DMS79 treated with DMSO at 0.1 percent for 48 hours (cell line): Measurements from ENCODE around the gene ADAMTS14.
A peak's percentile ranks its signal among the peaks of the same experiment; 100 is the strongest.
"Not testable (repeated sequence)": the region's sequence is repeated elsewhere in the genome, so short reads cannot be mapped to it uniquely, and the experiment has no call there.

Experiments
- DNase-seq: peaks from one replicate; lab custom pipeline; 2025; lab: John Stamatoyannopoulos, UW

ADAMTS14 gene

DNA sequence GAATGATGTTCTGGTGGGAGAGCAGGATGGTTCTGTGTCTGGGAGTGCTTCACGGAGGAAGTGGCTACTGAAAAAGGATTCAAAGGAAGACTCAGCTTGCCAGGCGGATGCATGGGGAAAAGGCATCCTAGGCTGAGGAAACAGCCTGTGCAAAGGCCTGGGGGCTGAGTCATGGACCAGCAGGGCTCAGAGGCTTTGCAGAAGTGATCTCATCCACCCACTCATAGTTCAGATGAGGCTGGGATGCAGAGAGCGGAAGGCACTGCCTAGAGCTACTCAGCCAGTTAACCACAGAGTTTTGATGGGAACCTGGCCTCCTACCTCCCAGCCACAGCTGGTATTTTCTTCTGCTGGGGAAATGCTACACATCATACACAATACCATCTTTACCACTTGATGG is 15.8 kb upstream of the ADAMTS14 start:
- no peak for DNase-seq

DNA sequence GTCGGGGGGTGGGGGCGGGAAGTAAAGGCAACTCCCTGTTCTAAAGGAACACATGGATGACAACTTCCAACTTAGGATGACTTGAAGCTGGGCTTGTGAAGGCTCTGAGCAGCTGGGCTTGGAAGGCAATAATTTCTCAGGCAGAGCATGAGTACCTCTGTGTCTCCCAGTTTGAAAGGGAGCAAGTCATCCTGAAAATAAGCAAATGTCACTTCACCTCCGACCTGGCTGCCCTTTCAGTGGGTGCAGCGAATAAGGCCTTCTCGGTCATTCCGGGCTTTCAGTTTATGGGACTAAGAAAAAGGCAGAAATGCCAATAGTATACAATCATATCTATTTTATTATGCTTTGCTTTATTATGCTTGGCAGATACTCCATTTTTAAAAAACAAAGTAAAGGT is 15.3 kb upstream of the ADAMTS14 start:
- DNase-seq = no peak

DNA sequence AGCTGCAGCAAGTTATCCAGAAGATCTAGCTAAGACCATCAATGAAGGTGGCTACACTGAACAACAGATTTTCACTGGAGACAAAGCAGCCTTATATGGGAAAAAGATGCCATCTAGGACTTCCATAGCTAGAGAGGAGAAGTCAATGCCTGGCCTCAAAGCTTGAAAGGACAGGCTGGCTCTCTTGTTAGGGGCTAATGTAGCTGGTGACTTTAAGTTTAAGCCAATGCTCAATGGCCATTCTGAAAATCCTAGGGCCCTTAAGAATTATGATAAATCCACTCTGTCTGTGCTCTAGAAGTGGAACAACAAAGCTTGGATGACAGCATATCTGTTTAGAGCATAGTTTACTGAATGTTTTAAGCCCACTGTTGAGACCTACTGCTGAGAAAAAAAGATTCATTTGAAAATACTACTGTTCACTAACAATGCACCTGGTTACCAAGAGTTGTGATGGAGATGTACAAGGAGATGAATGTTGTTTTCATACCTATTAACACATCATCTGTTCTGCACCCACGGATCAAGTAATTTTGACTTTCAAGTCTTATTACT is 13.6 kb upstream of the ADAMTS14 start:
- DNase-seq = no peak

DNA sequence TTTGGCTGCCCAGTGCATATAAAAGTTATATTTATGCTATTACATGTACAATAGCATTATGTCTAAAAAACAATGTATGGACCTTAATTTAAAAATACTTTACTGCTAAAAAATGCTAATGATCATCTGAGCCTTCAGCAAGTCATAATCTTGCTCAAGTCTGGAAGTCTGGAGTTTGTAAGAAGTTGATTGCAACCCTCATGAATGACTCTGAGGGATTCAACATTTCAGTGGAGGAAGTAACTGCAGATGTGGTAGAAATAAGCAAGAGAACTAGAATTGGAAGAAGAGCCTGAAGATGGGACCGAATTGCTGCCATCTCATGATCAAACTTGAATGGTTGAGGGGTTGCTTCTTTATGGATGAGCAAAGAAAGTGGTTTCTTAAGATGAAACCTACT is 13.0 kb upstream of the ADAMTS14 start:
- no peak for DNase-seq

DNA sequence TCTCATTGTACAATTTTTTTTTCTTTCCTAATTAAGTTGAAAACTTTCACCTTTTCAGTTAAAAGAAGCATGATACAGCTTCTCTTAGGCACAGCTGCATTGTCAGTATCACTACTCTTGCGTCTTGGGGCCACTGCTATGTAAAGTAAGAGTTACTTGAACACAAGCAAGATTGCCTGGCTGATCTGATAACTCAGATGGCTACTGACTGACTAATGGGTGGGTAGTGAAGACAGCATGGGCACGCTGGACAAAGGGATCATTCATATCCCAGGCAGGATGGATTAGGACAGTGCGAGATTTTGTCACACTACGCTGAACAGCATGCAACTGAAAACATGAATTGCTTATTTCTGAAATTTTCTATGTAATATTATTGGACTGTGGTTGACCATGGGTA is 11.6 kb upstream of the ADAMTS14 start:
- DNase-seq = no peak

DNA sequence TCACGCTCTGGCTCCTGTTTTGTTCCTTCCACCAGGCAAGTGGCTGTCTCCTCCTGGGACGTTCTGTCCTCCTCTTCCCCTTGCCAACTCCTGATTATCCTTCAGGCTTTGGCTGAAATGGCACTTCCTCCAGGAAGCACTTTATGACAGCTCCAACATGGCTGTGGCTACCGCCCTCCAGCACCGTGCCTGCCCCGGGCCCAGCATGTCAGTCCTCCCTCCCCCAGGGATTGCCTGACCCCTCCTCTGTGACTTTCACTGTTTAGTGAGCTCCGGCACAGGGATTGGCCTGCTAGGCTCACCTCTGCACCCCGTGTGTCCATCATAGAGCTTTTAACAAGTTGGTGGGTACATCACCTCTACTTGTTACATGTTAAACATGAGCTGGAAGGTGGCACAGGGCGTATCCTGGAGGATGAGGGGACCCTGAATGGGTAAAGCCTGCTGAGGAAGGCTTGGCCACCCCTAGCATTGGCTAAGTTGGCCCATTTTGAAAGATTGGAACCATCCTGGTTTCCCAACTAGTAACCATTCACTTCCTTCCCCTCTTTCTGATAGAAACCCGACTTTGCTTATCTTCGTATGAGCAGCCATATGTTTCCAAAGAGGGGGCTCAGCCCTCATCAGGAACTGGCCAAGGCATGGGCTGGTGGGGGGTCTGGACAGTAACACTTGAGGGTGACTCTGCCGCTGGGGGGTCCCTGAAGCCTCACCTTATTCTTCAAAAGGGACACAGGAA is 10.5 kb upstream of the ADAMTS14 start:
- no peak for DNase-seq

DNA sequence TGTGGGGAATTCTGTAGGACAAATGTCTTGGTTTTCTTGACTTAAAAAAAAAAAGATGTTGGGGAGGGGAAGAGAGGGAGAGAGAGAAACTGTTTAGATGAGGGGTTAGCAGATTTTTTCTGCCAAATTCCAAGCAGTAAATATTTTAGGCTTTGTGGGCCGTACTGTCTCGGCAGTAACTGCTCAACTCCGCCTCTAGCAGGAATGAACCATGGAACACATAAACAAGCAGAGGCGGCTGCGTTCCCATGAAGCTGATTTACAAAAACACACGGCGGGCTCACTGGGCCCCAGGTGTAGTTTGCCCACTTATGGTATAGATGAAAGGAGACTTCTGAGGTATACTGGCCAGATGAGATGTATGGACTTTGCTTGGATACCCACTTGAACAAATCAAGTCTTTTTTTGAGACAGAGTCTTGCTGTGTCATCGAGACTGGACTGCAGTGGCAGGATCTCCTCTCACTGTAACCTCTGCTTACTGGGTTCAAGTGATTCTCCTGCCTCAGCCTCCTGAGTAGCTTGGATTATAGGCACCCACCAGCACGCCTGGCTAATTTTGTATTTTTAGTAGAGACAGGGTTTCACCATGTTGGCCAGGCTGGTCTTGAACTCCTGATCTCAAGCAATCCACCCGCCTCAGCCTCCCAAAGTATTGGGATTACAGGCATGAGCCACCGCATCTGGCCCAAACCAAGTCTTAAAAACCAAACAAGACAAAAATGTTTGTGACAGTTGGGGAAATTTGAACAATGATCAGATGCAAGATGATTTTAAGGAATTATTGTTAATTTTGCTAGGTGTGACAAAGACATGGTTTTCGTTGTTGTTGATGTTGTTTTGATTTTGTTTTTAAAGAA is 9.7 kb upstream of the ADAMTS14 start:
- DNase-seq = no peak

DNA sequence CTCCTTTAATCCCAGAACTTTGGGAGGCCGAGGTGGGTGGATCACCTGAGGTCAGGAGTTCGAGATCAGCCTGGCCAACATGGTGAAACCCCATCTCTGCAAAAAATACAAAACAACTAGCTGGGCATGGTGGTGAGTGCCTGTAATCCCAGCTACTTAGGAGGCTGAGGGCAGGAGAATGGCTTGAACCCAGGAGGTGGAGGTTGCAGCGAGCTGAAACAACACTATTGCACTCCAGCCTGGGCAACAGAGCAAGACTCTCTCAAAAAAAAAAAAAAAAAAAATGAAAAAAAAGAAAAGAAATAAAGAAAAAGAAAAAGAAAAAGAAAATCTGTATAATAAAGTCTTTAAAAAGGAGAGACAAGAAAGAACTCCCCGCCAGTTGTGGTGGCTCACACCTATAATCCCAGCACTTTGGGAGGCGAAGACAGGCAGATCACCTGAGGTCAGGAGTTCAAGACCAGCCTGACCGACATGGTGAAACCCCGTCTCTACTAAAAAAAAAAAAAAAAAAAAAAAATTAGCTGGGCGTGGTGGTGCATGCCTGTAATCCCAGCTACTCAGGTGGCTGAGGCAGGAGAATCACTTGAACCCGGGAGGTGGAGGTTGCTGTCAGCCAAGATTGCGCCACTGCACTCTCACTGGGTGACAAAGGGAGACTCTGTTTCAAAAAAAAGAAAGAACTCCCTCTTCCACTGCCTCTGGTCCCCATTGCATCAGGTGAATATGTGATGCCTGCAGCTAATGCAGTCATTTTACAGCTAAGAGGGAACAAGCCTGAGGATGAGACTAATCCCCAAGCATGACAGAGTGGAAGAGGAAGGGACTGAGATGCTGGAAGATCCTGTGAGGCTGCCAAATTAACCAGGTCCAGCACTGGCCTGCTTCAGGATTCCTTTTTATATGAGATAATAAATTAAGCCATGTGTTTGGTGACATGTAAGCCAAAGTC is 8.6 kb upstream of the ADAMTS14 start:
- not testable (repeated sequence) for DNase-seq

DNA sequence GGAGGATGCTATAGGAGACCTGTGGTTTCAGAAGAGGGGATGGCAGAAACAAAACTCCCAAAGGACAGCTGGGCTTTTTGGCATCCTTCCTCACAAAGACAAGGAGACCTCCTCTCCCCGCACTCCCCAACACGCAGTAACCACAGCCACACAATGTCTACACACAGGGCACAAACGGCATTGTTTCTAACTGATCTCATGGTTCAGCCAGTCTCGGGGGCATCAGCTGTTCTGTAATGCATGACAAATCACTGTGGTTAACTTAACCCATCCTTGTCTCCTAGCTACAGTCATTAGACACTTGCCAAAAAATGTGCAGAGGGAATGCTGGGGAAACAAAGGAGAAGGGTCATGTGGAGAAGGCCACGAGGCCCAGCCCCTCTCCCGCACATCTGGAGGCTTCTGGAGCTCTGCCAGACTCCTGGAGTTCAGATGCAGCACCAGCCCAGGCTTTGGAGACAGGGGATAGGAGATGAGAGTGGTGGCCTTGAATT is 7.6 kb upstream of the ADAMTS14 start:
- DNase-seq = peak; percentile 63

DNA sequence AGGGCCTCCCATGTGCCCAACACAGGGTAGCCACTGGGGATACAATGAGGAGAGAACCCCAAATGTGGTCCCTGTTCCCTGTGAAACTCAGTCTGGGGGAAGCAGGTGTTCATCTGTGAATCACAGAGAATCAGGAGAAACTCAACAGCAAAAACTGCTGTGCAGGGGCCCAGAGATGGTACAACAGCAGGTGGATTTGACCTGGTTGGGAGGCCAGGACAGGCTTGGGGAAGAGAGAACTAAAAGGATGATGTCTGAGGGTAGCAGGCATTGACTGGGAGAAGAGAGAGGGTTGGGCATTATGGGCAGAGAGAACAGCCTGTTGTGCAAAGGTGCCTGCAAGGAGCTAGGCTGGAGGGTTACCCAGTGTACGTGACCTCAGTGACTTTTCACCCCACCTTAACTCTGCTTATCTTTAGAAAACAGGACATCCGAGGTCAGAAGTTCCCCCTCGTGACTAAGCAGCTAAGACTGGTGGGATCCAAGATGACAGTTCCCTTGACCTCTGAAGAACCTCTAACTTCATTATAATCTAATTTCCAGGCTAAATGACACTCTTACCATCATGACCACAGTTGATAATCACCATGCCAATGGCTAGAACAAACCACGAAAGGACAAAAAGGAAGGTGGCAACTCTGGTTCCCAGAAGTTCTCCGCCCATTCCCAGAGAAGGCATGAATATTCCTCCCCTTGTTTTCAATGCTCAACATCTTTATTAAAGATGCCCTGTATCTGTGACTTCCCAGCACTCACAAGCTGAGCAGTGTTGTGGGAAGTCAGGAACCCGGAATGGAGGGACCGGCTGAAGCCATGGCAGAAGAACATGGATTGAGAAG is 5.1 kb upstream of the ADAMTS14 start:
- no peak for DNase-seq

DNA sequence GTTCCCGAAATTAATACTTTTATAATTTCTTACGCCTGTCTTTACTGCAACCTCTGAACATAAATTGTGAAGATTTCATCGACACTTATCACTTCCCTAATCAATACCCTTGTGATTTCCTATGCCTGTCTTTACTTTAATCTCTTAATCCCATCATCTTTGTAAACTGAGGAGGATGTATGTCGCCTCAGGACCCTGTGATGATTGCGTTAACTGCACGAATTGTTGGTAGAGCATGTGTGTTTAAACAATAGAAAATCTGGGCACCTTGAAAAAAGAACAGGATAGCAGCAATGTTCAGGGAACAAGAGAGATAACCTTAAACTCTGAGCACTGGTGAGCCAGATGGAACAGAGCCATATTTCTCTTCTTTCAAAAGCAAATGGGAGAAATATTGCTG is 4.5 kb upstream of the ADAMTS14 start:
- DNase-seq = not testable (repeated sequence)

DNA sequence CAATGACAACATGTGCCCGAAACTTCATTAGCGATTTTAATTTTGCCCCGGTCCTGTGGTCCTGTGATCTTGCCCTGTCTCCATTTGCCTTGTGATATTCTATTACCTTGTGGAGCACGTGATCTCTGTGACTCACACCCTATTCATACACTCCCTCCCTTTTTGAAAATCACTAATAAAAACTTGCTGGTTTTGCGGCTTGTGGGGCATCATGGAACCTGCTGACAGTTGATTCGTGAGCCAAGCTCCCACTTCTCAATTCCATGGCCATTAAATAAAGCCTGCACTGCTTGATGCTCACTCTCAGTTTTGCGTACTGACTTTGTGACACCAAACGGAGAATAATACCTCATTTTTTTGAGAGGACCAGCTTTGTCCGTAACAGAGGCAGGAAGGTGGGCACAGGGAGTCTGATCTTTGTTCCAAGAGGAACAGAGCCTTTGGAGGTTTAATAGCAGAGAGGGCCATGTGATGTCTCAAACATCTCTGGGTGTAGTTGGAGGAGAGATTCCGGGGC is 3.8 kb upstream of the ADAMTS14 start:
- no peak for DNase-seq

DNA sequence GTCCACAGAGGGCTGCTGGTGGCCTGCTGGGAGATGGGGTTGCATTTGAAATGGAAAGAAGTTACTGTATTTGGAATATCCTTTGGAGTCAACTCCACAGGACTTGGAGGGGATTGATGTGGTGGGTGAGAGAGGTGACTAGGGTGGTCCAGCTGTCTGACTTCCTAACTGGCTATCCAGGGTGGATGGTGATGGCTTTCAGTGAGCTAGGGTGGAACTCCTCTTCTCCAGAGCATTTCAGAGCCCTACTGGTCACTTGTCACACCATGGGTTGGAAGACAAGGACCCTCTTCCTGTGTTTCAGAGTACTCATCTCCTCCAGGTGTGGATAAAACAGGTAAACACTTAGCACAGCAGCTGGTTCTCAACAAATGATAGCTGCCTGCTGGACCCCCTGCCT is 3.3 kb upstream of the ADAMTS14 start:
- DNase-seq = no peak

DNA sequence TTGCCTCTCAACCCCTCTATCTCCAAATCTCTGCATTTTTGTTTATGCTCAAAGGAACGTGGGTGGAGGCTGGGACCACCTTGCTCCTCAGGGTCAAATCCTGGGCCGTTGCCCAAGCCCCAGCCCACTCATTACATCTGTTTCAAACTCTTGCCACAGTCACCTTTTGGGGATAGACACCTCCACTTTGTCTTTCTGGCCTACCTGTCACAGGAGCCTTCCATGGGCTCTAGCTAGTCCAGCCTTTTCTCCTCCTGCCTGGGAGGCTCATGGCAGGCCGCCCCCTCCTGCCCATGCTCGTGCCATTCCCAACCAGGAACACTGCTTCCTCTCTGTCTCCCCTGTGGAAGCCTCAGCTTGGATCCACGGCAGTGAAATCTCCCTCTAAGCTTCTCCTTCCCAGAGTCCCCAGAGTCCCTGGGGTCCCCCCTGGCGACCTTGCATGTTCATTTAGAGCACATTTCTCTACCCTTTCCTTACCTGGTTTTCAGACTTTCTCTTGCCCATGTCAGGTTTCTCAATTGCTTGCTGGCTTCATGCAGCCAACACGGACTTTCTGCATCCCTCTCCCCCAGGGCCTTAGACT is 2.5 kb upstream of the ADAMTS14 start:
- no peak for DNase-seq

DNA sequence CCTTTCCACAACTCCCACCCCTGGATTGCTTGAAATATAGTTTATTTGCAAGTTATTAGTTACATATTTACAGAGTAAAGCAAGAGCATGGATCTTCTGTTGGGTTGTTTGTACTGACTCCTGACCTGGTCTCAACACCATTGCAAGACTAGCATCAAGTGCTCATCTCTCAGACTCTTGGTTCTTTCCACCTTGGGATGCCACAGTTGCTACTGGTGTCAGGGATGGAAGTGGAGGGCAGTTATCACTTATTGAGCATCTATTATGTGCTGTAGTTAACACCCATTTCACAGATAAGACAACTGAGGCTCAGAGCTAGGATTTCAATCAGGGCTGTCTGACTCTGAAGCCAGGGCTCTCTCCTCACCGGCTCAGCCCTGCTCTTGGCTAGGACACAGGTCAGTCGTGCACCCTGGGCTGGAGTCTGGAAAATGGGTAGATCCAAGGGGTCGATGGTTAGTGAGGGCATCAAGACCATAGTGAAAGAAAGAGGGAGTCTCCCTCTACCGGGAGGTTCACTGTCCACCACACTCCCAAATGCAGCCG is 614 bp upstream of the ADAMTS14 start:
- DNase-seq = no peak

DNA sequence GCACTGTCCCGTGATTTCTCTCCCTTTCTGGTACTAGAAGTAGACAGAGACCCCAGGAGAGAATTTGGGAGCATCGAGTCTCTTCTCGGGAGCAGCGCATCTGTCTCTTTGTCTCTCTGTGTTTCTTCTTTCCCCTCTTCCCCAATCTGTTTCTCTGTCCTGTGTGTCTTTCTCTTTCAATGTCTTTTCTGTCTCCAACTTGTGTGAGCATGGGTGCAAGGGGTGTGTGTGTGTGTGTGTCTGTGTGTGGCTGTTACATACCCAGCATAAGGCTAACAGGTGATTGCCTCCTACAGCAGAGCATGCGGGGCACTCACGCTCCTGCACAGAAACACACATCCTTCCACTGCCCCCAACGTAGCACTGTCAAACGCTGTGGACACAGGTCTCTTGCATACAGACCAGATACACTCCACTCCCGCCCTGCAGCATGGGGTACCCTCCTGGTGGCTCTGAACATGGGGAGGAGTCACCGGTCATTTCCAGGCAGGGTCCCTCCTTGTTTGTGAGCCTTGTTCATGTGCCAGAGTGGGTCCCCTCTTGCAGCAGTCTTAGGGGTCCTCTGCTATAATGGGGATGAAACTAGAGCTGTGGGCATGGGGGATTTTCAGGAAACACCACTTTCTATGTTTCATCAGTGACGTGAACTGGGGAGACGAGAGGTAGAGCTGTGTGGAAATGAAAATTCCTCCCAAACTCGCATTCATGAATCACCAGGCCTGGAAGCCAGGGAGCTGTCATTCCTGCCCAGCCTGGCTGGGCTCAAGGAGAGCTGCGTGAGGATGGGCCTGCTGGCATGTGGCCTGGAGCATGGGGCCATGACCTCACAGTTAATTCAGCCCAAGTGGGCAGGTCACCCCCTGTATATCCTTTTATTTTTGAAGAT is 980 bp downstream of the ADAMTS14 start:
- peak; percentile 5 for DNase-seq

DNA sequence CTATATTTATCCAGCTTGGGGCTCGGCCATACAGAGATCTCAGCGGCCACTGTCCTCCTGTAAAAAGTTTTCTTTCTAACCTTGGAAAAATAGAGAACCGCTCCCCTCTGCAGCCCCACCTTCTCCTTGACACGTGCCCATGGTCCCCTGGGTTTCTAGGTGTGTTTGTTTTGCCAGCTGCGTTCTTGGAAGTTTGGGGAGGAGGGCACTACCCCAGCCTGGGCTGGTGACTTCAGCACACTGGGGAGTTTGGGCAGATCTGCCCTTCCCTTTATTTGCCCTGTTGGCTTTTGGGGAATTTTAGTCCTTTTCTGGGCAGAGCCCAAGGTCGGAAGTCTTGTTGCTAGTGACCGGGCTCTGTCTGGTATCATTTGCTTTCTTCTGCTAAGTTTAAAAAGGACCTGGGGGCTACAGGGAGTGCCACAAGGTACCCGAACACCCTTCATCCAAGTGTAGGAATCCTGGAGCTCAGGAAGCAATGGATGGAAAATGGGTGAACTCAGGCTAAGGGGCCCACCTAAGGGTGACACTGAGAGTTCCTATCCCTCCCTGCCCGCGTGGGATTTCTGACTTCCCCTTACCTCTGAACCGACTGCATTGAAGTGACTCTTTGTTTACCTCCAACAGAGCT is 1.7 kb downstream of the ADAMTS14 start:
- no peak for DNase-seq
